ENCODE data around the gene RNF167. TPM values are rescaled to one million over a fixed set of nuclear protein-coding genes. Genes with fewer than 3 reads are reported as not detected.

The RNF167 gene
- total RNA-seq, 4 donors from 2014 or later = 57.8 to 92.1 (median 78.9) TPM

DNA sequence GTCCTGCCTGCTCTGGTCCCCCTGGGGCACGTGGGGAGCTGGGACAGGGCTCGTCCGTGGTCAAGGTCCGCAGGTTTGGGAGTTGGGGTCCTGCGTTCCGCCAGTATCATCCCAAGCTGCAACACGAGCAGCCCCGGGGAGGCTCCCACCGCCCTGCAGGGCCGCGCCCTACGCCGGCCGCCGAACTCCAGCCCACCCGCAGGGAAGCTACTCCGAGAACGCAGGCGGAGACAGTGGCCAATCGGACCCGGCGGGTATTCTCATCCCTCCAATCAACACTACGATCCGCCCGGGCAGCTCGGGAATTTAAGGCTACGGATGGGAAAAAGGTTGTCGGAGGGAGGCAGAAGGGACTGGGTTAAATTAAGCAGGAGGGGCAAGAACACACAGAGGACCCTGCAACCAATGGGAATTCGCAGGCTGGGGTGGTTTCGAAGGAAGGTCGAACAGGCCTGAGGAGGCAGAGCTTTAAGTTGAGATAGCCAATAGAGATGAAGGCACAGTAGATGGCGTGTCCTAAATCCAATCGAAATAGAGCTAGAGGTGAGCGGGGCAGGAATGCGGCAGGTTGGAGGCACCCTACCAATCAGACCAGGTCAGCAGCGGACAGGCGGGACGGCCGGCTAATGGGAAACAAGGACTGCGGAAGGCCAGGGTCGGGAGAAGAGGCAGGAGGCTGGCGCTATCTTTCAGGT, 26.9 kb downstream of the RNF167 start:
- H3K4me1 ChIP-seq = peaks cover 0 to 36% (median 10%) of the 10 kb centered on the region in 4 donors
- H3K4me3 ChIP-seq = peak overlapping the region; percentile 70 to 80 (median 76)
- peak overlapping the region; percentile 90 to 97 (median 94) for H3K27ac ChIP-seq
- no peaks in the 10 kb centered on the region for H3K27me3 ChIP-seq
- peak; percentile 27 to 38 for TF ChIP-seq POLR2A (IDR thresholded peaks at IDR 0.05)
- no peak for TF ChIP-seq CTCF (IDR thresholded peaks at IDR 0.05)
- H3K9me3 ChIP-seq = no peaks in the 10 kb centered on the region
- DNase-seq = peak; percentile 97 to 99 (median 98)
- H3K36me3 ChIP-seq = peaks cover 0 to 14% (median 0%) of the 10 kb centered on the region in 3 donors

DNA sequence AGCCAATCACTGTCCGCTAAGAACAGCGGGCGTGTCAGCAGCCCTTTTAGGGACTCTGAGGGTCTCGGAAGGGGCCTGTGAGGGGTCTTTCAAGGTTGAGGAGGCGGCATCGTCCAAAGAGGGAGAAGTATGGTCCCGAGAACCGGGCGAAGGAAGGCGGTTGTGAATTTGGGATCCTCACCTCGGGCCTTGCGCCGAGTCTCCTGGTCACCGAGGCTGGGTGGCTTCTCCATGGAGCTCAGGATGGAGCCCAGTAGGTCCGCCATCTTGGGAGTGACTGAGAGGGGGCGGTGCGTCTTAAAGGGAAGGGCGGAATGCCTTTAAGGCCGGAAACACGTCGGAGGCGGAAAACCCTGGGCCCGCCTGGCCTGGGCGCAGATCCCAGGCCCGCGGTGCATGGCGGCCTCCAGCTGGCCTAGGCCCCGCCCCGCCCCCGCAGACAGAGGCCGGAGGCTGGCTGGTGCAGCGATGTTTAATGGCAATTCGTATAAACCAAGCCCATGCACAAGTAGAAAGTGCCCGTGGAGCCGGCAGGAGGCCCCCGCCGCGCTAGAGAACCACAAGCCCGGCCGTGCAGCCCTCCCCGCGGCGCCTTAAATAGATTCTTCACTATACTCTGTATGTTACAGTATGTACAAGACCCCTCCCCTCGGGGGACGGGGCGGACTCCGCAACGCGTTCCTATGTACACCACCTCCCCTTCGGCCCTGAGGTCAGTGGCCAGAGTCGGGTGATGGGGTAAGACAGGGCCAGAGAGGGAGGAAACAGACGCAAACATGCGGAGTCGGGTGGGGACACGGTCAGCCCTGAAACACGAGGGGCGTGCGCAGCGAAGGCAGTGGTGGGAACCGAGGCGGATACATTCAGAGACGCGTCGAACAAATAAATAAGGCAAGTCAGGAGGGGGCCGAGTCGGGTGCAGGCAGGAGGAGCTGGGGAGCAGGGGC, 27.7 kb downstream of the RNF167 start, which contains the start of gene SPAG7:
SPAG7 (minus strand) TSS at position 279 of the 947 bp plus-strand sequence; CDS start at position 266, 13 bp downstream.
- DNase-seq = peak; percentile 93 to 97 (median 97)
- Histone ChIP-seq H3K27me3 (no peaks in the 10 kb centered on the region), H3K9me3 (no peaks in the 10 kb centered on the region), H3K27ac (peak within 1 kb of the TSS; percentile 90 to 97 (median 94)), H3K4me3 (peak within 1 kb of the TSS; percentile 70 to 80 (median 76)), H3K4me1 (peaks cover 0 to 36% (median 10%) of the 10 kb centered on the region in 4 donors), H3K36me3 (peaks cover 0 to 23% (median 0%) of the 10 kb centered on the region in 3 donors)
- peak in 4 of 6 experiments; percentile 11 to 24 (median 21) for TF ChIP-seq CTCF (IDR thresholded peaks at IDR 0.05)
- TF ChIP-seq POLR2A (IDR thresholded peaks at IDR 0.05) = peak; percentile 75 to 82

GRCh38 chr17:4968486-4969046, 28.5 kb downstream of the RNF167 start:
- peak overlapping the region; percentile 68 to 80 (median 76) for H3K4me3 ChIP-seq
- peaks cover 0 to 30% (median 0%) of the 10 kb centered on the region in 3 donors for H3K36me3 ChIP-seq
- H3K4me1 ChIP-seq = peaks cover 0 to 36% (median 10%) of the 10 kb centered on the region in 4 donors
- no peaks in the 10 kb centered on the region for H3K9me3 ChIP-seq
- DNase-seq = no peak
- no peaks in the 10 kb centered on the region for H3K27me3 ChIP-seq
- peak overlapping the region; percentile 90 to 97 (median 92) for H3K27ac ChIP-seq
- no peak for TF ChIP-seq POLR2A (IDR thresholded peaks at IDR 0.05)
- no peak for TF ChIP-seq CTCF (IDR thresholded peaks at IDR 0.05)

GRCh38 chr17:4969047-4969550, 29.0 kb downstream of the RNF167 start:
- Histone ChIP-seq H3K36me3 (peaks cover 0 to 35% (median 0%) of the 10 kb centered on the region in 3 donors), H3K27ac (peak overlapping the region; percentile 90 to 97 (median 92)), H3K27me3 (no peaks in the 10 kb centered on the region), H3K4me1 (peaks cover 0 to 36% (median 10%) of the 10 kb centered on the region in 4 donors), H3K4me3 (peak overlapping the region in 3 of 4 donors; percentile 0 to 74 (median 68)), H3K9me3 (no peaks in the 10 kb centered on the region)
- DNase-seq = peak in 1 of 3 donors; percentile 51
- TF ChIP-seq POLR2A (IDR thresholded peaks at IDR 0.05) (no peak), CTCF (IDR thresholded peaks at IDR 0.05) (no peak)
